ENCODE results near the gene ZNF761. TPM values are rescaled to one million over a fixed set of nuclear protein-coding genes. Genes with fewer than 3 reads are reported as not detected.
"Not testable (repeated sequence)": the region's sequence is repeated elsewhere in the genome, so short reads cannot be mapped to it uniquely, and the experiment has no call there.

ZNF761 gene
- polyA plus RNA-seq, 1 experiment = 5.6 TPM

DNA sequence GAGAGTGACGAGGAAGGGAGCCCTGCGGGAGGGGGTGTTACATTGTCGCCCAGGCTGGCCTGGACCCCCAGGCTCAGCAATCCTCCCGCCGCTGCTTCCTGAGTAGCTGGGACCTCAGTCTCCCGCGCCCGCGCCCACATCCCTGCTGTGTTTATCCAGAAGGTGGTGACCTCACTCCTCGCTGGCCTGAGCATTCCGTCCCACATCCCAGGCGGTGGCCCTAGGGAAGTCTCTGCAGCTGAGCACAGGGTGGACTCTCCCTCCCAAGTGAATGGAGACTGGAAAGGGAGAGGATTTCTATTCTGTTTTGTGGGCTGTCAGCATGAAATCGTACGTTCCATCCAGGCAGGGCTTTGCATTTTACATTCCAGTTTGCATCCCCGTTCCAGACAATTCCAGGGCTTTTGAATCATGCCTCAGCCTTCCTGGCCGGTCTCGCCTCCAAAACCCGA is 37.2 kb upstream of the ZNF761 start:
- H3K4me3 ChIP-seq (ENCODE audit: low read depth, low read length) = peak overlapping the region; percentile 83
- ChIA-PET POLR2A (no interaction called here), CTCF (interaction anchor here (0.7 to 2.0 kb wide), 3 partner anchors 8 to 199 kb away, joined by 3 to 8 read pairs (median 4); no protein-coding TSS in a partner anchor)

GRCh38 chr19:53394974-53395839 is 36.6 kb upstream of the ZNF761 start, which contains the start of gene ZNF765:
ZNF765 (plus strand) TSS chr19:53395149; CDS start chr19:53398016, 2,867 bp downstream.
- peaks cover 4% of the 10 kb centered on the region for H3K36me3 ChIP-seq (ENCODE audit: control insufficient read depth, insufficient read depth, low read length)
- no peaks in the 10 kb centered on the region for H3K27me3 ChIP-seq (ENCODE audit: control insufficient read depth, insufficient read depth, low read length)
- TF ChIP-seq, protein P1, sequence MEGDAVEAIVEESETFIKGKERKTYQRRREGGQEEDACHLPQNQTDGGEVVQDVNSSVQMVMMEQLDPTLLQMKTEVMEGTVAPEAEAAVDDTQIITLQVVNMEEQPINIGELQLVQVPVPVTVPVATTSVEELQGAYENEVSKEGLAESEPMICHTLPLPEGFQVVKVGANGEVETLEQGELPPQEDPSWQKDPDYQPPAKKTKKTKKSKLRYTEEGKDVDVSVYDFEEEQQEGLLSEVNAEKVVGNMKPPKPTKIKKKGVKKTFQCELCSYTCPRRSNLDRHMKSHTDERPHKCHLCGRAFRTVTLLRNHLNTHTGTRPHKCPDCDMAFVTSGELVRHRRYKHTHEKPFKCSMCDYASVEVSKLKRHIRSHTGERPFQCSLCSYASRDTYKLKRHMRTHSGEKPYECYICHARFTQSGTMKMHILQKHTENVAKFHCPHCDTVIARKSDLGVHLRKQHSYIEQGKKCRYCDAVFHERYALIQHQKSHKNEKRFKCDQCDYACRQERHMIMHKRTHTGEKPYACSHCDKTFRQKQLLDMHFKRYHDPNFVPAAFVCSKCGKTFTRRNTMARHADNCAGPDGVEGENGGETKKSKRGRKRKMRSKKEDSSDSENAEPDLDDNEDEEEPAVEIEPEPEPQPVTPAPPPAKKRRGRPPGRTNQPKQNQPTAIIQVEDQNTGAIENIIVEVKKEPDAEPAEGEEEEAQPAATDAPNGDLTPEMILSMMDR (IDR thresholded peaks at IDR 0.05; ENCODE audit: insufficient read depth, low read depth, low read length) = peak; percentile 64
- CTCF ChIA-PET = interaction anchor here (0.7 to 2.0 kb wide), 3 partner anchors 9 to 200 kb away, joined by 3 to 8 read pairs (median 4); no protein-coding TSS in a partner anchor
- POLR2A ChIA-PET = no interaction called here
- peak; percentile 39 for DNase-seq (ENCODE audit: low read depth)
- peak within 1 kb of the TSS; percentile 83 for H3K4me3 ChIP-seq (ENCODE audit: low read depth, low read length)

More for the DNA sequence above, 37.2 kb upstream of the ZNF761 start:
- TF ChIP-seq, protein P1 (IDR thresholded peaks at IDR 0.05; ENCODE audit: insufficient read depth, low read depth, low read length) = no peak
- Histone ChIP-seq H3K27me3 (ENCODE audit: control insufficient read depth, insufficient read depth, low read length) (no peaks in the 10 kb centered on the region), H3K36me3 (ENCODE audit: control insufficient read depth, insufficient read depth, low read length) (peaks cover 3% of the 10 kb centered on the region; the same call in 1 of the 2 replicates)
- peak; percentile 9 for DNase-seq (ENCODE audit: low read depth)

- H3K36me3 ChIP-seq (ENCODE audit: control insufficient read depth, insufficient read depth, low read length); H3K27me3 ChIP-seq (ENCODE audit: control insufficient read depth, insufficient read depth, low read length); POLR2A ChIA-PET; DNase-seq (ENCODE audit: low read depth): not testable (repeated sequence)
- CTCF ChIA-PET = interaction anchor here (0.6 to 1.4 kb wide), 2 partner anchors 10 to 37 kb away, joined by 4 read pairs; no protein-coding TSS in a partner anchor
- peak overlapping the region; percentile 83 for H3K4me3 ChIP-seq (ENCODE audit: low read depth, low read length)
Observed at GRCh38 chr19:53395840-53396524, 35.8 kb upstream of the ZNF761 start.

GRCh38 chr19:53396525-53396868 is 35.3 kb upstream of the ZNF761 start:
- CTCF ChIA-PET = interaction anchor here (0.6 kb wide), 1 partner anchor 36 kb away, joined by 4 read pairs; no protein-coding TSS in a partner anchor
- Histone ChIP-seq H3K4me3 (ENCODE audit: low read depth, low read length) (no peak overlapping the region; the same call in 1 of the 2 replicates), H3K36me3 (ENCODE audit: control insufficient read depth, insufficient read depth, low read length) (peaks cover 5% of the 10 kb centered on the region), H3K27me3 (ENCODE audit: control insufficient read depth, insufficient read depth, low read length) (no peaks in the 10 kb centered on the region)
- POLR2A ChIA-PET = no interaction called here
- no peak for DNase-seq (ENCODE audit: low read depth)
- TF ChIP-seq, protein P1 (IDR thresholded peaks at IDR 0.05; ENCODE audit: insufficient read depth, low read depth, low read length) = no peak

DNA sequence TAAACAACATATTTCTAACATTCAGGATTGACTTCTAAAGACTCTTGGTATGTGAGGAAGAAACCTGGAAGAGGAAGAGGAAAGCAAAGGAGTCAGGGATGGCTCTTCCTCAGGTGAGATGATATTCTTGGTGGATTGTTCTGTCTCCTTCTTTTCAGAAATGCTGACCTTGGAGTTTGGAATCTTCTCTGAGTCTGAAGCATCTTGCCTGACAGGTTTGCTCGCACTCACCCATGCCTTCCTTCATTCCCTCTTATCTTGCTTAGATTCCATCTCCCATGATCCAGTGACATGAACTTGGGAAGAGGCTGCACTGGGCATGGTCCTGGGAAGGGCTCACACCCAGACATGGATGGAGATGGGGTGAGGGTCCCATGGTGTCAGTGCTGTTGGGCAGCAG is 33.9 kb upstream of the ZNF761 start:
- H3K4me3 ChIP-seq (ENCODE audit: low read depth, low read length); H3K36me3 ChIP-seq (ENCODE audit: control insufficient read depth, insufficient read depth, low read length); POLR2A ChIA-PET; DNase-seq (ENCODE audit: low read depth); H3K27me3 ChIP-seq (ENCODE audit: control insufficient read depth, insufficient read depth, low read length); CTCF ChIA-PET: not testable (repeated sequence)
